HG03175 (cell line): ENCODE measurements around the gene JMJD8.

ENCODE experiments used
- ATAC-seq: cut with Tn5 transposase; IDR thresholded peaks from one replicate; pipeline ENCODE4 v1.9.1; 2021; ENCODE audit warnings: mild to moderate bottlenecking, moderate library complexity; ENCODE audit not compliant: unreplicated experiment

JMJD8 gene

DNA sequence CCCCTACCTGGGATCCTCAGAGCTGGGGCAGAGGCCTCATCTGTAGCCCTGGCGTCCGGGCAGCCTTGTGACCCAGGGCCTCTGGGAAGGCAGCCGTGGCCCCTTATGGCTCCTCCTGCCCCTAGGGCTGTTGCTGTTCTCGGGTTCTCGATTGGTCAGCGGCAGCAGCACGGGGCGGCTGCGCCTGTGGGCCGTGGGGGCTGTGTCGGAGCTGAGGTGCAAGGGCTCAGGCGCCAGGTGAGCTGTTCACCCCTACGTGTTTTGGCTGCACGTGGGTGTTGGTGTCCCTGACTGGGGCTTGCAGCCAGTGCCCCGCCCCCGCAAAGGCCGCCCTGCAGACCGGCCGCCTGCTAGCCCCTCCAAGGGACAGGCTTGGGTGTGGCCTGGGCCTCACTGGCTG lies 22.0 kb downstream of the JMJD8 start:
- ATAC-seq = no peak

DNA sequence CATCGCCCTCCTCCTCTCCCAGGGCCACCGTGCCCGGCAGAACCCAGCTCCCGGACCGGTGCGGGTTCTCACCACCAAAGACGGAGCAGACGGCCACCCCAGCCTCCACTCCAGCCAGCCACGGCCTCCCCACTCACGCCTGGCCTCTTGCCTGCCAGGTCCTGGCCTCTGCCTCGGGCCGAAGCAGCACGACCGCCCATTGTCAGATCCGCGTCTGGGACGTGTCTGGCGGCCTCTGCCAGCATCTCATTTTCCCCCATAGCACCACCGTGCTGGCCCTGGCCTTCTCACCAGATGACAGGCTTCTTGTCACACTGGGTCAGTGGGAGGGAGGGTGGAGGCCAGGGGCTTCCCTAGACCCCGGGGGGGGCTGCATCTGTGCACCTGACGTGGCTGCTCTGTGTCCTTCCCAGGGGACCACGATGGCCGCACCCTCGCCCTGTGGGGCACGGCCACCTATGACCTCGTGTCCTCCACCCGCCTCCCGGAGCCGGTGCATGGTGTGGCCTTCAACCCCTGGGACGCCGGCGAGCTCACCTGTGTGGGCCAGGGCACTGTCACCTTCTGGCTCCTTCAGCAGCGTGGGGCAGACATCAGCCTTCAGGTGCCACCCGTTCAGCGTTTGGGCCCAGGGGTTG lies 22.8 kb downstream of the JMJD8 start:
- ATAC-seq = no peak

DNA sequence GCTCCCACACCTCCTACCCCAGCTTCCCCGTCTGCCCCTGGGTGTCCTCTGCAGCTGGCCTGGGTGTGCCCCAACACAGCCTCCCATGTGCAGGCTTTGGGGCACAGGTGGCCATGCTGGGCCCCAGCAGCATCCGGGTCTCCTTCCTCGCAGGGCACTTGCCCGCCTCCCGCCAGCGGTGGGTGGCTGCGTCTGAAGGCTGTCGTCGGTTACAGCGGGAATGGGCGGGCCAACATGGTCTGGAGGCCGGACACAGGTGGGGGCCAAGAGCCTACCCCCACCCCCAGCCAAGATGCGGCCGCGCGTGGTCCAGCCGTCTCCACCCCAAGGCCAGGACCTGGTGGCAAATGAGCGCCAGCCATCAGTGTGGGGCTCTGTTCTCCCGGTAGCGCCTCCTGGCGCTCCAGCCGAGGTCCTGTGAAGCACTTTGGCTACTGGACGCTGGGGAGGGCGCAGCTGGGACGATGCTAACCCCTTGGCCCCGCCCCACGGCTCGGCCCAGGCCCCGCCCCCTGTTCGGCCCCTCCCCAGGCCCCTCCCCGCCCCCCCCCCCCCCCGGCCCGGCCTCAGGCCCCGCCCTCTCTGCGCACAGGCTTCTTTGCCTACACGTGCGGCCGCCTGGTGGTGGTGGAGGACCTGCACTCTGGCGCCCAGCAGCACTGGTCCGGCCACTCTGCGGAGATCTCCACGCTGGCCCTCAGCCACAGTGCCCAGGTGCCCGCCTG lies 23.5 kb downstream of the JMJD8 start:
- ATAC-seq = peak; percentile 48

DNA sequence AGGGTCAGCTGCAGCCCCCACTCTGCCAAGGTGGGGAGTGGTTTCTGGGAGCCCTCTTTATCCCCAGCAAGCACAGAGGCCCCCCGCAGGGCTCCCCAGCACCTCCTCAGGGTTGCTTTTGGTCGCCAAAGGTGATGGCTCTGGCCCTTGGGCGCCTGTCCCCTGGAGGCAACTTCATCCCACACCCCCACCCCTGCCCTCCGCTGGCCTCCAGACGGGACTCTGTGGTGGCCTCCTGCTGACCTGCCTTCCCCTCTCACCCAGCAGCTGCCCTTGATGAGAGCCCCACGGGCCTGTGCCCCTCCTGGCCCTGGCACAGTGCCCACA lies 24.0 kb downstream of the JMJD8 start:
- ATAC-seq = no peak

DNA sequence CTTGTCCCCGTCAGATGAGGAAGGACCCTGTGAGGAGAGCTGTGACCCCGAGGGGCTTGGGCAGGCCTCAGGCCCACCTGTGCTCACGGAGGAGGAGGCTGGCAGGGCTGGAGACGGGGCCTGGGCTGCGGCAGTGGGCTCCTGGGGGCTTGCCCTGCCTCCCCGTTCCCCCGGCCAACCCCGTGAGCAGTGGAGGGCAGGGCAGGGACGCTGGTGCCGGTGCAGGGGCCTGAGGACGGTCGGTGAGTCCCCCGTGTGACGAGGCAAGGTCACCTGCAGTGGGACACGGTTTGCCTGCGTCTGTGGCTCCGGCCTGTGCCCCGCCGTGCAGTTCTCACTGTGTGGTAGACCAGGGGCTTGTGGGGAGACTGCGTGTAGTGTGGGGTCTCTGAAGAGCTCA lies 24.5 kb downstream of the JMJD8 start:
- no peak for ATAC-seq

DNA sequence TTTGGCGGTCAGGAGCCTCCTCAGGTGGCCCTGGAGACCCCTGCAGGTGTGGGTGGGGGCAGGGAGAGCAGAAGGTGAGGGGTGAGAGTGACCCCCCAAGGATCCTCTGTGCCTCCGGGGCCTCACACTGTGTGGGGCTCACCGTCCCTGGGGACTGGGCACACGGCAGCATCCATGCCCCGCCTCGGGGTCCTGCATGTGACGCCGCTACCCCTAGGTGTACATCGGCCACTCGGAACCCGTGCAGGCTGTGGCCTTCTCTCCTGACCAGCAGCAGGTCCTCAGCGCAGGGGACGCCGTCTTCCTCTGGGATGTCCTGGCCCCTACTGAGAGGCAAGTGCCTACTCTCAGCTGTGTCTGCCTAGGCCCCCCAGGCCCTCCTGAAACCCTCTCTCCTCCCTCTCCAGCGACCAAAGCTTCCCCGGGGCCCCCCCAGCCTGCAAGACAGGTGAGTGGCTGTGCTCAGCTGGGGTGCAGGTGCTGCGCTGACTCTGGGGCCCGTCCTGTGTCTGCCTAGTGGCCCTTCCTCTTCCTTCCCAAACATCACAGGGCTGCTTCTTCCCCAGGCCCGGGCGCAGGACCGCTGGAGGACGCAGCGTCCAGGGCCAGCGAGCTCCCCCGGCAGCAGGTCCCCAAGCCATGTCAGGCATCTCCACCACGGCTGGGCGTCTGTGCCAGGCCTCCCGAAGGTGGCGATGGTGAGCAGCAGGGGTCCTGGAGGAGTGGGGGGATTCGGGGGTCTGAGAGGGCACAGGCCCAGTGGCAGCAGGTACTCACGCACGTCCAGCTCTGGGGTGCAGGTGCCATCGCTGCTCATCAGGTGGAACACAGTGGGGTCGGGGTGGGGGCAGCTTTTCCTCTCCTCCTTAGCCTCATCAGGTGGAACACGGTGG lies 25.2 kb downstream of the JMJD8 start:
- no peak for ATAC-seq

DNA sequence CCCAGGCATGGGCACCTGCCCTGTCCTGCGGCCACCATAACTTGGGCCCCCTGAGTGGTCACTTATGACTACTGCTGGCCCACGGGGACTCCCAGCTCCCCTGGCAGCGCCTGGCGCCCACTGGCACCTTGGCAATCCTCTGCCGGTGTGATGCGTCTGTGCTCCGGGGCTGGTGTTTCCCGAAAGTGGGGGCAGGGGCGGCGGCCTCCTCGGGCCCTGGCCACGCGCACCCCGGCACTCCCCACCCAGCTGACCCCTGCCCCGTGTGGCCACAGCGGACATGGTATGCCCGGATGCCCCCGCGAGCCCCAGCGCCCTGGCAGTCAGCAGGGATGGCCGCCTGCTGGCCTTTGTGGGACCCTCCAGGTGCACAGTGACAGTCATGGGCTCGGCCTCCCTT lies 26.6 kb downstream of the JMJD8 start:
- no peak for ATAC-seq

DNA sequence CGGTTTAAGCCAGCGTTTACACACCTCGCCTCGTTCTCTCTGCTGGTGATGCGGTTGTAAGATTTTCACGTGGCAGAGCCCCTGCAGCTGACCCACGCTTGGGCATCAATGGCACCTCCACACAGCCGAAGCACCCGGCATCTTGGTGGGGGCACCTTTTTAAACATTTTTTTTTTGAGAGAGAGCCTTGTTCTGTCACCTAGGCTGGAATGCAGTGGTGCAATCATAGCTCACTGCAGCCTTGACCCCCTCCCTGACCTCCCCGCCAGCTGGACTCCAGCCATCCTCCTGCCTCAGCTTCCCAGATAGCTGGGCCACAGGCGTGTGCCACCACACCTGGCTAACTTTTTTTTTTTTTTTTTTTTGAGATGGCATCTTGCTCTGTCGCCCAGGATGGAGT lies 30.1 kb downstream of the JMJD8 start:
- ATAC-seq = no peak

DNA sequence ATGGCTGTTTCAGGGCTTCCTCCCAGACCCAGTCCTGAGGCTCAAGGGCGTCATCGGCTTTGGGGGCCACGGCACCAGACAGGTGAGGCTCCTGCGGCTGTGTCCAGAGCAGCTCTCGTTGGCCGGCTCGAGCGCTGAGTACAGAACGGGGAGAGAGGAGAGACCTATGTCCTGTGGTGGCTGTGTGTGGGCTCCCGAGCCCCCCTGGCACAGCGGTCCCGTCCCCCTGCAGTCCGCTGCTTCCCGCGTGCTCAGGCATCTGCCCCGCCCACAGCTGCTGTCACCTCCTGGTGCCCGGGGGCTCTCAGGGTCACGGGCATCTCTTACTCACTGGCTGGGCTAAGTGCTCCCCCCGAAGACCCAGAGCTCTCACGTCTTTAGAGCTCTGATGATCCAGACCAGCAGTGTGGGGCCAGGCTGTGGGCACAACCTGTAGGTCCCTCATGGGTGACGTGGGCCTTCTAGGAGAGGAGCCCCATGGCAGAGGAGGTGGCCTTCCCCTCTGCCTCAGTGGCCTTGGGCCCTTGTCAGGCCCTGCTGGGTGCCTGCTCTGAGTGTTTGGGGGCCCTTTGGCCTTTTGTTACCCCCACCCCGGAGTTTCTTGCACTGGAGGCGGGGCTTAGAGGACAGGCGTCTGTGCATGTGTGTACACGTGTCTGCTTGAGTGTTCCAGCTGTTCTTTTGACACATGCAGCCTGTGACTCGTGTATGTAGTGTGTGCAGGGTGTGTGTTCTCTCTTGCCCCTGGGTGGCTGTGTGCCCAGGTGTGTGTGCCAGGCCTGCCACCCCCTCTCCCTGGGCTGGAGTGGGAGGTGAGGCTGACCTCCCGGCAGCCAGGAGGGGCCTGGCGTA lies 31.5 kb downstream of the JMJD8 start:
- no peak for ATAC-seq

DNA sequence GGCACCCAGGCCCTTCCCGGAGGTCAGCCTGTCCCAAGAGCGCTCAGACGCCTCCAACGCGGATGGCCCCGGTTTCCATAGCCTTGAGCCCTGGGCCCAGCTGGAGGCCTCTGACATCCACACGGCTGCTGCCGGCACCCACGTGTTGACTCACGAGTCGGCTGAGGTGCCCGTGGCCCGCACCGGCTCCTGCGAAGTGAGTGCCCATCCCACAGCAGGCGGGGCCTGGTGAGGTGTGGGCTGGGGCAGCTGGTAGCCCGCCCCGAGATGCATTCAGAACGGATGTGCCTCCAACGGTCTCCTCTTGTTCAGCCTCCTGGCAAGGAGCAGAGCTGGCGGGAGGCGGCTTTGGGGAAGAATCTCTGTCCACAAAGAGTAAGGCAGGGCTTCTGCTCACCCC lies 32.3 kb downstream of the JMJD8 start:
- ATAC-seq = no peak

DNA sequence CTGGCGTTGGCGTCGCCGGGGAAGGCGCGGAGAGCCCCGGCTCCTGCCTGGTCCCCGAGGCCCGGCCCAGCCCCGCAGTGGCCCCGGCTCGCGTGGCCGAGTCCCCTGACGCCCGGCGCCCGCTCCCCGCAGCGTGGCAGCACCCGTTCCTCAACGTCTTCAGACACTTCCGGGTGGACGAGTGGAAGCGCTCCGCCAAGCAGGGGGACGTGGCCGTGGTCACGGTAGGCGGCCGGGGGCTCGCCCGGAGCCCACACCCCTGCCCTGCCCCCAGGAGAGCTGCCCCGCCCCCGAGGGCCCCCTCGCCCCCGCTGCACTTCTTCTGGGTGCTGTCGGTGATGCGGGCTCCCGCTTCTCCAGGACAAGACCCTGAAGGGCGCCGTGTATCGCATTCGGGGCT lies 34.5 kb downstream of the JMJD8 start:
- ATAC-seq = peak; percentile 26

DNA sequence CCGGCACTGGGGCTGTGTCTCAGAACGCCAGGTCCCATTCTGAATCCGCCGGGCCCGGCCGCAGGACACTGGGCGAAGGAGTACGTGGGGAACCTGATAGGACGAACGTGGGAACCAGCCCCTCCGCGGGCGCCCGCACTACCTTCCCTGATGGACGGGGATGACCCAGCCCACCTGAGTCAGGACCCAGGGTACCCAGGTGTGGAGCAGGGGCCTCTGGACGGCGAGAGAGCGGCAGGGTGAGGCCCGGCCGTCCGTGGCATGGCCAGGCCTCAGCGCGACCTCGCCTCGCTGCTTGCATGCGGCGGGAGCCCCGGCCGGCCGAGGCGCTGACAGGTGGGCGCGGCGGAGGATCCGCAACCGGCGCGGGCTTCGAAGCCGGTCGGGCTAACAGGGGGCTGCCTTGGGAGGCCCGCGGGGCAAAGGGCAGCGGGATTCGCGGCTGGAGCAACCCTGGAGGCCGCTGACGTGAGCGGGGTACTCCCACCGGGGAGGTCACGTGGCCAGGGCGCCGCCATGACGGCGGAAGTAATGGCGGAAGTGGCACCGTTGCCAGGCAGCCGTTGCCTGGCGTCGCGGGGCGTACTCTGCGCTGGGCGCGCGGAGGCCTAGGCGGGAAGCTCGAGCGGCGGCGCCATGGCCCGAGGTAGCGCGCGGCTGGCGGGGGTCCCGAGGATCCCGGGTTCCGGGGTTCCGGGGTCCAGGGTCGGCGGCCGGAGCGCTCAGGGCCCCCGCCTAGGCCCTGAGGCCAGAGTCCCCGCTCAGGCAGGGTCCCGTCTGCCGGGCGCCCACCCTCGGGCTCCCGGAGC lies 35.1 kb downstream of the JMJD8 start, which contains the start of gene WDR90:
TSS of gene WDR90 (plus strand) at position 585 of the 809 bp plus-strand sequence. CDS start at position 637, 52 bp downstream.
- ATAC-seq = peak; percentile 88

DNA sequence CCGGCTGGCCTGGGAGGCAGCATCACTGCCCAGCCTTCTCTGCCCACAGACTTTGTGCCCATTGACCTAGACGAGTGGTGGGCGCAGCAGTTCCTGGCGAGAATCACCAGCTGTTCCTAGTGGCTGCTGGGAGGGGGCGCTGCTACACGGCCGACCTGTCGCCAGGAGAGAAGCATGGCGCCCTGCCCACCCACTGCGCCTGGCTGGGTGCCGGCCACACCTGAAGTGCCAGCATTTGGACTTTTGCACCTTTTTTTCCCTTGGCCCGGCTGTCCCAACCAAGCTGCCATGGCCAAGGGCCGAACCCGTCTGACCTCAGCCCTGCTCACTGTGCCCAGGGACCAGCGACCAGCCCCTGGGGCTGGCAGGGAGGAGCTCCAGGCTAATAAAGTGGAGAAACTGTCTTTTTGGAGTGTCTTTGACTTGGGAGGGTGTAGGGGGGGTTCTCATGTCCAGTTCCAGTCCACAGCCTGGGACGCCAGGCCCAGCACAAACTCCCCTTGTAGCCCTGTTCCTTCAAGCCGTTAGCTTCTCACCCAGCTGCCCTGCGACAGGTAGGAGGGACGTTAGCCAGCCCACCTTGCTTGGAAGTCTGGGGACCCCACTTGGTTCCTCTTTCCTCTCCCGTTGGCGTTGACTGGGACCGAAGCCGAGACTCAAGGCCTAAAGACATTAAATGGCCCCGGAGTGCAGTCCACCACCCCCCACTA lies 35.9 kb downstream of the JMJD8 start:
- ATAC-seq = no peak

DNA sequence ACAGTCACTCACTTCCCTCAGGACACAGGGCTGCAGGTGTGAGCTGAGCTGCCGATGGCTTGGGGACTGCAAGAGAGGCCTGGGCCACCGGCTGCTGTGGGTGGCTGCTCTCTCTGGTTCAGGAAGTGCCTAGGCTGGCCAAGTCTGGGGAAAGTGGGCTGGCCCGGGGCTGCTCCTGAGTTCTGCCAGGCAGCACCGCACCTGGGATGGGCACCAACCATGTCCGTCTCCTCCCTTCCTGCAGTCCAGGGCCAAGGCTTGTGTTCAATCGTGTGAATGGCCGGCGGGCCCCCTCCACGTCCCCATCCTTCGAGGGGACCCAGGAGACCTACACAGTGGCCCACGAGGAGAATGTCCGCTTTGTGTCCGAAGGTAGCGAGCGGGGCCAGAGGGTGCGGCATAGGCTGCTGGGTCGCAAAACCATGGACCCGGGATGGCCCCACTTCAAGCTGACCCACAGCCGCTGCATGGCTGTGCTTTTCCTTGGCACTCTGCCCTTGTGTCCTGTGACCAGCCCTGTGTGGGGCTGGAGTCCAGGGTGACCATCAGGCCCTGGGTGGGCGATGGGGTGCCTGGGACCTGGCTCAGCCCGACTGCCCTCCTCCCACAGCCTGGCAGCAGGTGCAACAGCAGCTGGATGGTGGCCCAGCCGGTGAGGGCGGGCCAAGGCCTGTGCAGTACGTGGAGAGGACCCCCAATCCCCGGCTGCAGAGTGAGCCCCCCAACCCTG lies 36.8 kb downstream of the JMJD8 start:
- ATAC-seq = no peak

DNA sequence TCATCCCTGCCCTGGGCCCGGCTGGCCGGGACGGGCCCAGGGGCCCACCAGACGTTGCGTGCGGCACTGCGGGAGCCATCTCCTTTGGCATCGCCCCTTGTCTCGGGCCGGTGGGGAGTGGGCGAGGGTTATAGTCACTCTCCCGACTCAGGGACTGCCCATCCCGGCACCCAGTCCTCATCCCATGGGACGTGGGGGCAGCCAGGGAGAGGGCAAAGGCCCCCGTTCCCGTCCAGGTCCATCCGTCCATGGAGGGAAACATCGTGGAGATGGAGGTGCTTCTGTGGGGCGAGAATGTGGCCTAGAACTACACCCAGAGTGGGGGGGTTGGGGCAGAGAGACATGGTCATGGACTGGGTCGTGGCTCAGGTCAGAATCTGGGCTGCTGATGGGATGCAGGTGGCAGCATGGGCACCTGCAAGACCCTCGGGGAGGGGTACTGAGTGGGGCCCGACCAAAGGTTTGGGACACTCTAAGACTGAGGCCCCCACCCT lies 37.4 kb downstream of the JMJD8 start:
- no peak for ATAC-seq

DNA sequence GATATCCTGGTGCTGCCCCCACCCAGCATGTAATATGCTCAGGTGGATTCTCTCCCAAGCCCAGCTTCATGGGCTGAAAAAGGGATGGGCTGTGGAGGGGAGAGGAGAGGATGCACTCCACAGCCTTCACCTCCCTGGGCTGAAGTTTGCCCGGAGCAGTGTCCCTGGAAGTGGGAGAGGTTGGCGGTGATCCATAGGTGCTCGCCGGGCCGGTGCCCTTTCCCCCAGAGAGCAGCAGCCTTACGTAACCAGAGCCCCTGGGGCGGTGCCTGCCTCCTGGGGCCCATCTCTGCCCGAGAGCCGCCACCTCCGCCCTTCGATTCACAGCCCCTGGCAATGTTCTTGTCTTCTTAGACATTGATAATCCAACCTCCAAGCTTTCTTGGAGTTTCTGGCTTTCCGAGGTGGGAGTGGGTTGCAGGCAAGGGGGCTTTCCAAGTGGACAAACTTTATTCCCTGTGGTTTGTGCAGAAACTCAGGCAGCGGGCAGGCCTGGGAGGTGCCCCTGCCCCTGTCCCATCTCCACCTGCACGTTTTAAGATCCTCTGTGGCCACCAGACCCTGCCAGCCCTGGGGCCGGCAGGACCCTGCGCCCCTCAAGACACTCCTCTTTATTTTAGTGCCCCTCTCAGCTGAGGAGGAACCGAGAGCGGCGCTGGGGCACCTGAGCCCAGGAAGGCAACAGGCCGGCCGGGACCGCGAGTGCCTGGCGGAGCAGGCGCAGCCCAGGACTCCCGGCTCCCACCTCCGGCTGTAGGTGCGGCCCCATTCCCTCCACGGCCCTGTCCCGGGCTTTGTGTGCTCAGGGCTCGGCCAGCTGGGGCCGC lies 38.1 kb downstream of the JMJD8 start:
- no peak for ATAC-seq

DNA sequence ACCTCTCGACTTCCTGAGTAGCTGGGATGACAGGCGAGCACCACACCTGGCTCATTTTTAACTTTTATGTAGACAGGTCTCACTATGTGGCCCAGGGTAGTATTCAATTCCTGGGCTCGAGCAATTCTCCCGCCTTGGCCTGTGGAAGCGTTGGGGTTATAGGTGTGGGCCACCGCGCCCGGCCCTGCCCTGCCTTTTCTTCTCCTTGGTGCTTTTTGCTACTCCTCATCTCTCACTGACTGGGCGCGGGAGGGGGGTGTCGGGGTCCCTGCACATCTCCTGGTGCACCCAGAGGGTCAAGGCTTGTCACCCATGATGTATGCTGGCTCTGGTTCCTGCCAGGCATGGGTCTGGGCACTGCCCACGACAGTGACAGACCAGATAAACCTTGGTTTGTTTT lies 39.6 kb downstream of the JMJD8 start:
- ATAC-seq = no peak

DNA sequence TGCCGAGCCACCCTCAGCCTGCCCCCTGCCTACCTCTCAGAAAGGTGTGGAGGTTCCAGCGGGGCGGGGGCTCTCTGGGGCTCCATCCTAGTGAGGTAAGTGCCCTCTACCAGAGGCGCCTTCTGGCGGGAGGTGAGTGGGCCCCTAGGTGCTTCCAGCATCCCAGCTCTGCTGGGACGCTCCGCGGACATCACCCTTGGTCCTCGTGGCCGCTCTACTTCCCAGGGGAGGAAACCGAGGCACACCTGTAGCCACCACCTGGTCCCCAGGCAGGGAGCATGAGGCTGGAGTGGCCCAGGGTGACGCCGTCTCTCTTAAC lies 41.1 kb downstream of the JMJD8 start:
- no peak for ATAC-seq
